Skeletal muscle tissue (tissue), 4 donors: ENCODE measurements around the gene GGTA1. TPM values are rescaled to one million over a fixed set of nuclear protein-coding genes. Genes with fewer than 3 reads are reported as not detected.
"Not testable (repeated sequence)": the region's sequence is repeated elsewhere in the genome, so short reads cannot be mapped to it uniquely, and the experiment has no call there.

Experiments used
- H3K27ac ChIP-seq: one replicate; pipeline ENCODE4 v1.7.0; 2013; ENCODE audit warnings: mild to moderate bottlenecking, low read depth, low read length, inconsistent platforms
- H3K27me3 ChIP-seq, 3 donors: one replicate each; pipeline ENCODE4 v1.7.0; 2013; ENCODE audit warnings: low read length in 3 of 3; ENCODE audit not compliant: control insufficient read depth in 3 of 3, insufficient read depth in 3 of 3
- H3K36me3 ChIP-seq, 3 donors: one replicate each; pipeline ENCODE4 v1.7.0; 2013; ENCODE audit warnings: low read length in 3 of 3; ENCODE audit not compliant: control insufficient read depth in 3 of 3, insufficient read depth in 3 of 3
- H3K4me1 ChIP-seq, 3 donors: one replicate each; pipeline ENCODE4 v1.7.0; 2013; ENCODE audit warnings: low read length in 3 of 3, mild to moderate bottlenecking in 3 of 3; ENCODE audit not compliant: control insufficient read depth in 3 of 3, insufficient read depth in 3 of 3
- H3K4me3 ChIP-seq, 3 donors: one replicate each; pipeline ENCODE4 v1.7.0; 2013; ENCODE audit warnings: low read length in 3 of 3
- H3K9ac ChIP-seq, 3 donors: one replicate each; pipeline ENCODE4 v1.7.0; 2013; ENCODE audit warnings: low read length in 3 of 3, mild to moderate bottlenecking in 3 of 3, moderate library complexity in 2 of 3, low read depth in 1 of 3
- H3K9me3 ChIP-seq, 3 donors: one replicate each; pipeline ENCODE4 v1.7.0; 2013; ENCODE audit warnings: low read length in 3 of 3; ENCODE audit not compliant: control insufficient read depth in 3 of 3
- total RNA-seq: library from RNA; depleted of rRNA; stranded (reverse); fragments of >200 nt; gene quantifications from one replicate; pipeline ENCODE4 v1.2.3, GENCODE V29; 2014
- donor health status: Osteomylitis.

The GGTA1 gene
- total RNA-seq, 1 donor from 2014 or later: 6.3 TPM

DNA sequence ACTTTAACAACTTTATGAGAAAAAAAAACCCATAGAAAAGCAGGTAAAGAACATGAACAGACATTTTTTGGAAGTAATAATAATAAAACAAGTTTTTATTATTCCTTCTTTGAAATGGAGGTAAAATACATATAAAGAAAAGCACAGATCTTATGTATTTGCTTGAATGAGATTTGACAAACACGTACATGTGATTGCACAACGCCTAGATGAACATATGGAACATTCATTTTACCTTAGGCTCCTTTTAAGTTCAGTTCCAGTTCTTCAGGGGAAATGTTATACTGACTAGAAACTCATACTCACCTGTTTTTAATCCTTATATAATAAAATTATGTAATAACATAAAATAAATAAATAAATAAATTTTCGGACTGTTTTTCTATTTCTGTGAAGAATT is 61.8 kb downstream of the GGTA1 start:
- no peaks in the 10 kb centered on the region for H3K36me3 ChIP-seq
- H3K4me3 ChIP-seq: no peak overlapping the region
- no peak overlapping the region for H3K27ac ChIP-seq
- H3K27me3 ChIP-seq: no peaks in the 10 kb centered on the region
- no peak overlapping the region for H3K9ac ChIP-seq
- H3K4me1 ChIP-seq: no peaks in the 10 kb centered on the region
- no peaks in the 10 kb centered on the region for H3K9me3 ChIP-seq

DNA sequence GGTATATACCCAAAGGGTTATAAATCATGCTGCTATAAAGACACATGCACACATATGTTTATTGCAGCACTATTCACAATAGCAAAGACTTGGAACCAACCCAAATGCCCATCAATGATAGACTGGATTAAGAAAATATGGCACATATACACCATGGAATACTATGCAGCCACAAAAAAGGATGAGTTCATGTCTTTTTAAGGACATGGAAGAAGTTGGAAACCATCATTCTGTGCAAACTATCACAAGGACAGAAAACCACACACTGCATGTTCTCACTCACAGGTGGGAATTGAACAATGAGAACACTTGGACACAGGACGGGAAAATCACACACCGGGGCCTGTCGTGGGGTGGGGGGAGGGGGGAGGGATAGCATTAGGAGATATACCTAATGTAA is 62.6 kb downstream of the GGTA1 start:
- H3K36me3 ChIP-seq, H3K27ac ChIP-seq, H3K27me3 ChIP-seq, H3K4me3 ChIP-seq, H3K9ac ChIP-seq, H3K9me3 ChIP-seq, H3K4me1 ChIP-seq: not testable (repeated sequence)

DNA sequence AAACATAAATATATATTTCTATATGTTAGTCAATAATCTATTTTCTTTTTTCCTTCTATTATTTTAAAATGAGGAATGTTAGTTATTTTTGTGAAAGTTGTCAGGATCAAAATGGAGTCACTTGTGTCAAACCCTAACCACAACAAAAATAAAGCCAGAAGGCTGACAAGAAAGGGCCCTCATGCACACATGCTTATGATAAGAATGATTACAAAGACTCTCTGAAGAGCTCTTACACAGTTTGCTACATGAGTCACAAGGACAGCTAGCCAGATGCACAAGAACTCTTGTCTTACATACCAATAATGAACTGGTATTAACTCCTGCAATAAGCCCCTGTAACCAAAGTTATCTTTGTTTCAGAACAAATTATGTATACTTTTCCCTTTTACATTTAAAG is 64.7 kb downstream of the GGTA1 start:
- Histone ChIP-seq H3K9ac (no peak overlapping the region), H3K27ac (no peak overlapping the region), H3K27me3 (no peaks in the 10 kb centered on the region), H3K9me3 (no peaks in the 10 kb centered on the region), H3K36me3 (no peaks in the 10 kb centered on the region), H3K4me3 (no peak overlapping the region), H3K4me1 (no peaks in the 10 kb centered on the region)

GRCh38 chr9:121427899-121428298 is 71.7 kb downstream of the GGTA1 start:
- no peaks in the 10 kb centered on the region for H3K9me3 ChIP-seq

GRCh38 chr9:121424024-121424432 is 75.6 kb downstream of the GGTA1 start:
- no peaks in the 10 kb centered on the region for H3K4me1 ChIP-seq
- no peak overlapping the region for H3K9ac ChIP-seq
- H3K9me3 ChIP-seq: no peaks in the 10 kb centered on the region
- no peak overlapping the region for H3K27ac ChIP-seq
- H3K4me3 ChIP-seq: no peak overlapping the region
- no peaks in the 10 kb centered on the region for H3K36me3 ChIP-seq
- H3K27me3 ChIP-seq: no peaks in the 10 kb centered on the region

More at GRCh38 chr9:121427899-121428298, 71.7 kb downstream of the GGTA1 start:
- no peak overlapping the region for H3K27ac ChIP-seq
- no peaks in the 10 kb centered on the region for H3K27me3 ChIP-seq
- no peak overlapping the region for H3K4me3 ChIP-seq
- H3K4me1 ChIP-seq: no peaks in the 10 kb centered on the region
- H3K36me3 ChIP-seq: no peaks in the 10 kb centered on the region
- no peak overlapping the region for H3K9ac ChIP-seq

- H3K4me1 ChIP-seq: no peaks in the 10 kb centered on the region
- H3K9ac ChIP-seq: no peak overlapping the region
- H3K9me3 ChIP-seq: no peaks in the 10 kb centered on the region
- no peak overlapping the region for H3K4me3 ChIP-seq
- no peak overlapping the region for H3K27ac ChIP-seq
- H3K27me3 ChIP-seq: no peaks in the 10 kb centered on the region
- no peaks in the 10 kb centered on the region for H3K36me3 ChIP-seq
Measured at GRCh38 chr9:121411993-121412392, 87.7 kb downstream of the GGTA1 start.

DNA sequence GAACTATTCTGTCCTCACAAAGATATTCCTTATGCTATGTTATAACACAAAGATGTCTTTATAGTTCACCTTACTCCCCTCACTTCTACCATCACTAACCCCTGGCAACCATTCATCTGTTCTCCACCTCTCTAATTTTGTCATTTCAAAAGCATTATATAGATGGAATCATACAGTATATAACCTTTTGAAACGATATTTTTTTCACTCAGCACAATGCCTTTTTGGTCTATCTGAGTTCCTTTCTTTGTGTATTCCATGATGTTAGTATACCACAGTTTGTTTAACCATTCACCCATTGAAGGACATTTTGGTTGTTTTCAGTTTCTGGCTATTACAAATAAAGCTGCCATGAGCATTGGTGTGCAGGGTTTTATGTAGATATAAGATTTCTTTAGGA is 93.7 kb downstream of the GGTA1 start:
- no peaks in the 10 kb centered on the region for H3K36me3 ChIP-seq
- H3K27ac ChIP-seq: no peak overlapping the region
- H3K4me1 ChIP-seq: no peaks in the 10 kb centered on the region
- H3K9ac ChIP-seq: no peak overlapping the region
- H3K4me3 ChIP-seq: no peak overlapping the region
- no peaks in the 10 kb centered on the region for H3K27me3 ChIP-seq
- H3K9me3 ChIP-seq: no peaks in the 10 kb centered on the region

Other genes with a start within 250 kb of the GGTA1 start
- gene GSN, start 231.7 kb downstream of the GGTA1 start, total RNA-seq: 342 TPM
- gene STOM, start 129.6 kb downstream of the GGTA1 start, total RNA-seq: 76.7 TPM
- gene DAB2IP, start 151.8 kb upstream of the GGTA1 start, total RNA-seq: 12.5 TPM